Chondrocyte (in vitro differentiated cells): ENCODE results near the gene EFCC1. TPM values are rescaled to one million over a fixed set of nuclear protein-coding genes. Genes with fewer than 3 reads are reported as not detected.

Experiments
- DNase-seq: peaks from one replicate; pipeline ENCODE4 v3.0.0; 2021; ENCODE audit warnings: mixed read lengths, low spot score
- H3K27ac Mint-ChIP-seq: one replicate; pipeline ENCODE4 v1.8.0; 2021; ENCODE audit warnings: mild to moderate bottlenecking, moderate library complexity, mixed read lengths; ENCODE audit not compliant: unreplicated experiment
- H3K27me3 Mint-ChIP-seq: 2 replicates; pipeline ENCODE4 v1.8.0; 2021; ENCODE audit warnings: low read depth, mixed read lengths
- H3K36me3 Mint-ChIP-seq: 2 replicates; pipeline ENCODE4 v1.8.0; 2021; ENCODE audit warnings: low read depth, mixed read lengths
- H3K4me1 Mint-ChIP-seq: 2 replicates; pipeline ENCODE4 v1.8.0; 2021; ENCODE audit warnings: low read depth, mild to moderate bottlenecking, mixed read lengths
- H3K4me3 Mint-ChIP-seq: one replicate; pipeline ENCODE4 v1.8.0; 2021; ENCODE audit warnings: mild to moderate bottlenecking, moderate library complexity, mixed read lengths; ENCODE audit not compliant: unreplicated experiment
- H3K9me3 Mint-ChIP-seq: 2 replicates; pipeline ENCODE4 v1.8.0; 2021; ENCODE audit warnings: low read depth, mixed read lengths
- total RNA-seq: library from RNA; stranded (reverse); gene quantifications from 3 replicates; pipeline ENCODE4 v1.2.1, GENCODE V29; 2021
- TF ChIP-seq, protein P1 (sequence below): fragments of 200-600 bp; sonication (generic); IDR thresholded peaks from 2 replicates; pipeline ENCODE4 v1.5.0; 2021; ENCODE audit warnings: antibody characterized with exemption, mild to moderate bottlenecking, moderate library complexity

Gene EFCC1
- total RNA-seq, 1 donor from 2014 or later, result not detected

DNA sequence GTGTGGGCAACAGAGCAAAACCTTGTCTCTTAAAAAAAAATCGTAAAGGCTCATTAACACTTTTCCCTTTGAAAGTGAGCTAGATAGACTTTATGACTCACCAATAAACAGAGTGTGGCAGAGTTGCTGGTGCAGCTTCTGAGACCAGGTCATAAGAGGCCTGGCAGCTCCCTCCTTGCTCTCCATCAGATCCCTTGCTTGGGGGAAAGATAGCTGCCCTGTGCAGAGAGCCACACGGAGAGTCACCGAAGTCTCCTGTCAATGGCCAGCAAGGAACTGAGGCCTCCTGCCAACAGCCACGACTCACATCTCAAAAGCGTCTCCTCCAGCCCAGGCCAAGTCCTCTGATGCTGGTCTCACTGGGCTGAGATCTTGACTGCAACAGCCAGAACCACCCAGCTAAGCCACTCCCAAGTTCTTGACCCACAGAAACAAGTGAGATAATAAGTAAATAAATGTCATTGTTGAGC, 50.8 kb downstream of the EFCC1 start:
- Mint-ChIP-seq H3K9me3 (peaks cover 5% of the 10 kb centered on the region), H3K27ac (no peak overlapping the region), H3K4me3 (no peak overlapping the region), H3K36me3 (peaks cover 2% of the 10 kb centered on the region), H3K27me3 (peaks cover 8% of the 10 kb centered on the region), H3K4me1 (peaks cover 4% of the 10 kb centered on the region)
- TF ChIP-seq, protein P1, sequence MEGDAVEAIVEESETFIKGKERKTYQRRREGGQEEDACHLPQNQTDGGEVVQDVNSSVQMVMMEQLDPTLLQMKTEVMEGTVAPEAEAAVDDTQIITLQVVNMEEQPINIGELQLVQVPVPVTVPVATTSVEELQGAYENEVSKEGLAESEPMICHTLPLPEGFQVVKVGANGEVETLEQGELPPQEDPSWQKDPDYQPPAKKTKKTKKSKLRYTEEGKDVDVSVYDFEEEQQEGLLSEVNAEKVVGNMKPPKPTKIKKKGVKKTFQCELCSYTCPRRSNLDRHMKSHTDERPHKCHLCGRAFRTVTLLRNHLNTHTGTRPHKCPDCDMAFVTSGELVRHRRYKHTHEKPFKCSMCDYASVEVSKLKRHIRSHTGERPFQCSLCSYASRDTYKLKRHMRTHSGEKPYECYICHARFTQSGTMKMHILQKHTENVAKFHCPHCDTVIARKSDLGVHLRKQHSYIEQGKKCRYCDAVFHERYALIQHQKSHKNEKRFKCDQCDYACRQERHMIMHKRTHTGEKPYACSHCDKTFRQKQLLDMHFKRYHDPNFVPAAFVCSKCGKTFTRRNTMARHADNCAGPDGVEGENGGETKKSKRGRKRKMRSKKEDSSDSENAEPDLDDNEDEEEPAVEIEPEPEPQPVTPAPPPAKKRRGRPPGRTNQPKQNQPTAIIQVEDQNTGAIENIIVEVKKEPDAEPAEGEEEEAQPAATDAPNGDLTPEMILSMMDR, result no peak
- no peak for DNase-seq

DNA sequence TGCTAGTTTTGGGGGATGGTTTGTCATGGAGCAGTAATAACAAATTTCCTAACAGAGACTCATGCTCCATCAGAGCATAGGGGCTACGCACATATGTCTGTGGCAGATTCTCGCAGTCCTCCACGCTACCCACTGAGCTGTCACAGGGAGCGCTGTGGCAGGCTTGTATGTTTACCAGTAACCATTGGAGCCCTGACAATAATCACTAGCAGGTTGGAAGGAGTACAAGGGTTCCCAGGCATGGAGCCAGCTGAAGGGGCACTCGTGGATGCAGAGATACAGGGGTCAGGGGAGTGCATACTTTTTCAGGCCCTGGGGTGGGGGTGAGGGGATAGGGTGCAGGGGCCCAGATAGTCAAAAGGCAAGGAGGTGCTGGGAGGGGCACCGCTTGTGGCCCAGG, 51.6 kb downstream of the EFCC1 start:
- TF ChIP-seq, protein P1, result no peak
- Mint-ChIP-seq H3K36me3 (peaks cover 2% of the 10 kb centered on the region), H3K4me1 (peaks cover 4% of the 10 kb centered on the region), H3K4me3 (no peak overlapping the region), H3K27me3 (peaks cover 14% of the 10 kb centered on the region), H3K27ac (no peak overlapping the region), H3K9me3 (peaks cover 5% of the 10 kb centered on the region)
- DNase-seq, result no peak

DNA sequence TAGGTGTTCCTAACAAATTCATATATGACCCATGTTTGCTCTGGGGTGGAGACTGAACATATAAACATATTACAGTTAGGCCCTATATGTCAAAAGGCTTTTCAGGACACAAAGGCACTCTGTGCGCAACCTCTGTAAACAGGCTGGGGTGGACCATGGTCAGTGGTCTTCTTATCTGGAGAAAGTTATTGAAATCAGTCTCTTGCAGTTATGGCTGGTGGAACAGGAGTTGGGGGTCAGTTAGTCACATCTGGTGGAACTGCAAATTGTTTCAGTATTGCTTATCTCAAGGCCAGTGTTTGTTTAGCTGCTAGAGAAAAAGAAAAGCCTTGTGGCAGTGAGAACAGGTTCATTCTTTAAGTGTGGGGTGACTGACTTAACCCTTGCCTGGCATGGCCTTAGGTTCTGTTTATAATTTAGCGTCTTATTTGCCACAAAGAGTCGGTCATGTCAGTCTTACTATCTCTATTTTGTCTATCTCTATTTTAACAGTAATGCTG, 53.6 kb downstream of the EFCC1 start:
- TF ChIP-seq, protein P1, result no peak

DNA sequence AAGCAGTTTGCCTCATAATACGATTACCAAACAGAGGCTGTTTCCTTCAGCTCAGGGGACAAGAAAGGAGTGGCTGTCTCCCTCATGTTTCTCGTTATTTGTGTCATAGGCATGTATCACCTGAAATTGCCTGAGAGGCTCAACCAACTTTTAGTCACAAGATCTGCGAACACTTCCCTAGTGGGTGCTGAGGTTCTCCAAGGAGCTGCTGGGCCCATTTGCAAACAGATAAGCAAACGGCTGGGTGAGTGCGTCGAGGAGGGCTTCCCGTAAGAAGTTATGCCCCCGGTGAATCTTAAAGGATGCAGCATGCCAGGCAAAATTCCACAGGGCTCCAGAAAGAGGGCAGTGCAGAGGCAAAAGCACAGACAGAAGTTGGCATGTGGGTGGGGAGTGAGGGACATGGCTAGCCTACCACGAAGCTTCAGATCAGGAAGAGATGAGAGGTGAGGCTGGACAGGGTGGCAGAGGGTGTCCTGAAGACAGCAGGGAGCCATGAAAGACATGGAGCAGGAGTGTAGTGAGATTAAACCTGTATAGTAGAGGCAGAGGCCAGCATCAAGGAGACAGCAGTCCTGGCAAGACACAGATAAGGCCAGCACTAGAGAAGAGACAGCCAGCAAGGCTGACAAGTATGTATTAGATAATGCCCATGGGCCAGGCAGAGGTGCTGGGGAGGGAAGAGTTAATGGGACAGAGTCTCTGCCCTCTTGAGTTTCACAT, 55.5 kb downstream of the EFCC1 start:
- no peak overlapping the region for H3K4me3 Mint-ChIP-seq
- H3K4me1 Mint-ChIP-seq, result peaks cover 4% of the 10 kb centered on the region
- TF ChIP-seq, protein P1, result no peak
- DNase-seq, result no peak
- H3K27ac Mint-ChIP-seq, result no peak overlapping the region
- H3K27me3 Mint-ChIP-seq, result peaks cover 18% of the 10 kb centered on the region
- H3K9me3 Mint-ChIP-seq, result no peaks in the 10 kb centered on the region
- no peaks in the 10 kb centered on the region for H3K36me3 Mint-ChIP-seq

More for the DNA sequence above, 53.6 kb downstream of the EFCC1 start:
- peaks cover 4% of the 10 kb centered on the region for H3K4me1 Mint-ChIP-seq
- no peaks in the 10 kb centered on the region for H3K9me3 Mint-ChIP-seq
- peaks cover 18% of the 10 kb centered on the region for H3K27me3 Mint-ChIP-seq
- H3K4me3 Mint-ChIP-seq, result no peak overlapping the region
- DNase-seq, result no peak
- no peaks in the 10 kb centered on the region for H3K36me3 Mint-ChIP-seq
- H3K27ac Mint-ChIP-seq, result no peak overlapping the region

DNA sequence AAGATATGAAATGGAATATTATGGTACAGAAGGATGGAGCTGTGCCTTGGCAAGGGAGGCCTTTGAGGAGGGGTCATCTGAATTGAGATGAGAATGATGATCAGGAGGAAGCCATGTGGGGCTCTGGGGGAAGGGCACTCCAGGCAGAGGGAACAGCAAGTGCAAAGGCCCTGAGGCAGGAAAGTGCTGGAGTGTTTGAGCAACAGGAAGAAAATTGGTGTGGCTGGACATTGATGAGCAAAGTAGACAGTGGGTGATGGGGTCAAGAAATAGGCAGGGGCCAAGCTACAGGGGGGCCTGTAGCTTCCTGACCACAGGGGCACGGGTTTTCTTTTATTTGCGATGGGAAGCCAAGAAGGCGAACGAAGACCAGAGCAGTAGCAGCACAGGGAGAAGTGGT, 56.1 kb downstream of the EFCC1 start:
- H3K9me3 Mint-ChIP-seq, result no peaks in the 10 kb centered on the region
- no peak overlapping the region for H3K27ac Mint-ChIP-seq
- no peak for DNase-seq
- TF ChIP-seq, protein P1, result no peak
- H3K4me3 Mint-ChIP-seq, result no peak overlapping the region
- H3K36me3 Mint-ChIP-seq, result no peaks in the 10 kb centered on the region
- peaks cover 4% of the 10 kb centered on the region for H3K4me1 Mint-ChIP-seq
- peaks cover 18% of the 10 kb centered on the region for H3K27me3 Mint-ChIP-seq
